ENCODE measurements around the gene ADAMTS18.
"Not testable (repeated sequence)": the region's sequence is repeated elsewhere in the genome, so short reads cannot be mapped to it uniquely, and the experiment has no call there.

Gene ADAMTS18

GRCh38 chr16:77276661-77277060 is 158.2 kb downstream of the ADAMTS18 start:
- DNase-seq = no peak

GRCh38 chr16:77275303-77275702 is 159.5 kb downstream of the ADAMTS18 start:
- DNase-seq = not testable (repeated sequence)

GRCh38 chr16:77273815-77274214 is 161.0 kb downstream of the ADAMTS18 start:
- DNase-seq = no peak

- no peak for DNase-seq
Measured at GRCh38 chr16:77271532-77272426, 163.1 kb downstream of the ADAMTS18 start.

GRCh38 chr16:77266185-77266584 is 168.6 kb downstream of the ADAMTS18 start:
- not testable (repeated sequence) for DNase-seq

GRCh38 chr16:77262971-77263370 is 171.9 kb downstream of the ADAMTS18 start:
- no peak for DNase-seq

GRCh38 chr16:77250400-77250799 is 184.4 kb downstream of the ADAMTS18 start:
- no peak for DNase-seq

- no peak for DNase-seq
Measured at GRCh38 chr16:77246150-77246549, 188.7 kb downstream of the ADAMTS18 start.

- not testable (repeated sequence) for DNase-seq
Measured at GRCh38 chr16:77242471-77242870, 192.4 kb downstream of the ADAMTS18 start.

GRCh38 chr16:77238593-77238992 is 196.2 kb downstream of the ADAMTS18 start:
- DNase-seq = no peak

- peak; percentile 91 for DNase-seq
Measured at GRCh38 chr16:77236063-77236511, 198.7 kb downstream of the ADAMTS18 start.

GRCh38 chr16:77234611-77235010 is 200.2 kb downstream of the ADAMTS18 start:
- DNase-seq = no peak

- no peak for DNase-seq
Measured at GRCh38 chr16:77233799-77234519, 200.9 kb downstream of the ADAMTS18 start.

Measured in RPMI8226 (cell line).